Dedifferentiated amniotic fluid mesenchymal stem cell (primary cell): ENCODE measurements around the gene HUS1B.
"Not testable (repeated sequence)": the region's sequence is repeated elsewhere in the genome, so short reads cannot be mapped to it uniquely, and the experiment has no call there.

Experiments
- DNase-seq: peaks from one replicate; pipeline ENCODE4 v3.0.0-alpha.2; 2016; ENCODE audit errors: extremely low spot score

Gene HUS1B

GRCh38 chr6:678520-678919 lies 21.6 kb upstream of the HUS1B start:
- no peak for DNase-seq

GRCh38 chr6:677919-678318 lies 21.0 kb upstream of the HUS1B start:
- DNase-seq, result no peak

GRCh38 chr6:674956-675355 lies 18.1 kb upstream of the HUS1B start:
- no peak for DNase-seq

GRCh38 chr6:674406-674805 lies 17.5 kb upstream of the HUS1B start:
- no peak for DNase-seq

GRCh38 chr6:667253-667927 lies 10.5 kb upstream of the HUS1B start:
- no peak for DNase-seq

- no peak for DNase-seq
Observed at GRCh38 chr6:665403-666267, 8.7 kb upstream of the HUS1B start.

- not testable (repeated sequence) for DNase-seq
Observed at GRCh38 chr6:663788-664187, 6.9 kb upstream of the HUS1B start.

- no peak for DNase-seq
Observed at GRCh38 chr6:659716-660581, 3.0 kb upstream of the HUS1B start.

- DNase-seq, result peak; percentile 30
Observed at GRCh38 chr6:658244-658643, 1.3 kb upstream of the HUS1B start.

GRCh38 chr6:657743-658142 lies 843 bp upstream of the HUS1B start:
- DNase-seq, result no peak

GRCh38 chr6:654136-654535 lies 2.8 kb downstream of the HUS1B start:
- no peak for DNase-seq

GRCh38 chr6:652865-653264 lies 4.0 kb downstream of the HUS1B start:
- DNase-seq, result no peak

- no peak for DNase-seq
Observed at GRCh38 chr6:650098-650497, 6.8 kb downstream of the HUS1B start.

GRCh38 chr6:642805-643204 lies 14.1 kb downstream of the HUS1B start:
- DNase-seq, result no peak

GRCh38 chr6:641225-641985 lies 15.5 kb downstream of the HUS1B start:
- no peak for DNase-seq

- DNase-seq, result no peak
Observed at GRCh38 chr6:636488-636887, 20.4 kb downstream of the HUS1B start.

- no peak for DNase-seq
Observed at GRCh38 chr6:635233-635632, 21.7 kb downstream of the HUS1B start.

GRCh38 chr6:633611-634010 lies 23.3 kb downstream of the HUS1B start:
- no peak for DNase-seq

GRCh38 chr6:628766-629165 lies 28.1 kb downstream of the HUS1B start:
- DNase-seq, result no peak

GRCh38 chr6:626236-626635 lies 30.7 kb downstream of the HUS1B start:
- DNase-seq, result no peak

GRCh38 chr6:624979-625378 lies 31.9 kb downstream of the HUS1B start:
- DNase-seq, result no peak

- DNase-seq, result no peak
Observed at GRCh38 chr6:622462-622861, 34.4 kb downstream of the HUS1B start.
